Medulla oblongata (tissue), 1 donor: ENCODE data around the gene PPT1.

Source experiments
- DNase-seq: peaks from one replicate; pipeline ENCODE4 v3.0.0-alpha.2; 2015; ENCODE audit errors: extremely low spot score

Gene PPT1

GRCh38 chr1:40030528-40031135, 66.4 kb downstream of the PPT1 start:
- DNase-seq, result no peak

- no peak for DNase-seq
Observed at GRCh38 chr1:40029608-40030007, 67.4 kb downstream of the PPT1 start.

GRCh38 chr1:40027647-40028046, 69.4 kb downstream of the PPT1 start:
- DNase-seq, result no peak

- DNase-seq, result no peak
Observed at GRCh38 chr1:40024671-40025070, 72.4 kb downstream of the PPT1 start.

GRCh38 chr1:40023379-40023944, 73.6 kb downstream of the PPT1 start:
- DNase-seq, result no peak
